Gastrocnemius medialis (tissue), 4 donors: Measurements from ENCODE around the gene MICOS13. TPM values are rescaled to one million over a fixed set of nuclear protein-coding genes. Genes with fewer than 3 reads are reported as not detected.

Experiments
- ATAC-seq, 2 donors: fragments of 150-250 bp; one replicate each; pipeline ENCODE4 v1.9.1; 2016
- DNase-seq, 2 donors: peaks; one replicate each; pipeline ENCODE4 v3.0.0-alpha.2; 2019
- H3K27ac ChIP-seq, 4 donors: fragments of 200-600 bp; sonication (generic); 1 replicate in 1 of 4; 2 replicates in 3 of 4; pipeline ENCODE4 v1.5.1; 2016 to 2018; ENCODE audit warnings: mild to moderate bottlenecking in 2 of 4, moderate library complexity in 1 of 4
- H3K27me3 ChIP-seq, 3 donors: fragments of 200-600 bp; sonication (generic) in 2 of 3; 1 replicate in 1 of 3; 2 replicates in 2 of 3; pipeline versions ENCODE4 v1.5.1 to v1.6.0; 2016 to 2019; ENCODE audit warnings: mild to moderate bottlenecking in 1 of 3, moderate library complexity in 1 of 3
- H3K36me3 ChIP-seq, 2 donors: fragments of 200-600 bp; sonication (generic) in 1 of 2; one replicate each; pipeline ENCODE4 v1.5.1; 2017 to 2018
- H3K4me1 ChIP-seq, 2 donors: fragments of 200-600 bp; sonication (generic) in 1 of 2; one replicate each; pipeline ENCODE4 v1.5.1; 2016 to 2017; ENCODE audit warnings: mild to moderate bottlenecking in 2 of 2
- H3K4me3 ChIP-seq, 4 donors: fragments of 200-600 bp; sonication (generic) in 3 of 4; 1 replicate in 1 of 4; 2 replicates in 3 of 4; pipeline ENCODE4 v1.5.1; 2016 to 2019; ENCODE audit warnings: mild to moderate bottlenecking in 2 of 4
- H3K9me3 ChIP-seq, 3 donors: fragments of 200-600 bp; sonication (generic) in 2 of 3; 1 replicate in 1 of 3; 2 replicates in 2 of 3; pipeline ENCODE4 v1.5.1; 2016 to 2019
- CTCF ChIP-seq, 5 experiments: fragments of 450-650 bp in 3 of 5; fragments of 200-600 bp in 2 of 5; sonication (generic) in 2 of 5; IDR thresholded peaks in 4 of 5; conservative IDR thresholded peaks in 1 of 5; 1 replicate in 4 of 5; 2 replicates in 1 of 5; pipeline ENCODE4 v1.5.1; 2016 to 2019; ENCODE audit warnings: antibody characterized with exemption in 5 of 5, mild to moderate bottlenecking in 3 of 5, moderate library complexity in 3 of 5
- POLR2A ChIP-seq, 2 donors: fragments of 450-650 bp; IDR thresholded peaks; one replicate each; pipeline ENCODE4 v1.6.1; 2017; ENCODE audit warnings: antibody characterized with exemption in 2 of 2, mild to moderate bottlenecking in 2 of 2, moderate library complexity in 2 of 2
- in situ Hi-C, 4 donors: fragments of 200-750 bp; cut with MboI; loops; one replicate each; pipeline versions ENCODE4 v1.15.0 to v1.8.0; 2017; ENCODE audit warnings: low sequenced_read_pairs in 4 of 4
- intact Hi-C: fragments of 100-400 bp; cut with DNase I; formaldehyde crosslinking; loops from one replicate; pipeline ENCODE4 v1.15.1; 2023; ENCODE audit warnings: low total_unique reads
- total RNA-seq, 4 donors: library from RNA; depleted of rRNA; stranded (reverse); fragments of >200 nt; gene quantifications; one replicate each; pipeline versions ENCODE4 v1.1.0 to v1.2.3, GENCODE V29; 2016

The MICOS13 gene
- total RNA-seq, 4 donors from 2014 or later, result 45.7 to 122 (median 74.8) TPM

- Histone ChIP-seq H3K27me3 (no peaks in the 10 kb centered on the region), H3K4me1 (peaks cover 0 to 7% of the 10 kb centered on the region in 2 donors), H3K36me3 (peaks cover 0 to 57% of the 10 kb centered on the region in 2 donors), H3K9me3 (no peaks in the 10 kb centered on the region), H3K4me3 (no peak overlapping the region), H3K27ac (no peak overlapping the region)
- DNase-seq (no peak), ATAC-seq (no peak)
- intact Hi-C loops (no loop called here), in situ Hi-C loops (no loop called here)
- no peak for TF ChIP-seq CTCF (IDR thresholded peaks at IDR 0.05 in 4 of 5, conservative IDR thresholded peaks at IDR 0.05 in 1 of 5)
- TF ChIP-seq POLR2A (IDR thresholded peaks at IDR 0.05), result no peak
Measured at GRCh38 chr19:5669212-5669611, 11.1 kb downstream of the MICOS13 start.

GRCh38 chr19:5667751-5668271, 12.5 kb downstream of the MICOS13 start:
- in situ Hi-C loops, result no loop called here
- intact Hi-C loops, result no loop called here
- H3K36me3 ChIP-seq, result peaks cover 3 to 71% of the 10 kb centered on the region in 2 donors
- no peak overlapping the region for H3K4me3 ChIP-seq
- no peak for ATAC-seq
- peaks cover 0 to 9% of the 10 kb centered on the region in 2 donors for H3K4me1 ChIP-seq
- no peaks in the 10 kb centered on the region for H3K27me3 ChIP-seq
- TF ChIP-seq POLR2A (IDR thresholded peaks at IDR 0.05) (no peak), CTCF (IDR thresholded peaks at IDR 0.05 in 4 of 5, conservative IDR thresholded peaks at IDR 0.05 in 1 of 5) (no peak)
- no peaks in the 10 kb centered on the region for H3K9me3 ChIP-seq
- no peak for DNase-seq
- H3K27ac ChIP-seq, result no peak overlapping the region

GRCh38 chr19:5666921-5667610, 13.2 kb downstream of the MICOS13 start:
- TF ChIP-seq CTCF (IDR thresholded peaks at IDR 0.05 in 4 of 5, conservative IDR thresholded peaks at IDR 0.05 in 1 of 5), result no peak
- TF ChIP-seq POLR2A (IDR thresholded peaks at IDR 0.05), result no peak
- no peaks in the 10 kb centered on the region for H3K27me3 ChIP-seq
- no peak for DNase-seq
- intact Hi-C loops, result no loop called here
- in situ Hi-C loops, result no loop called here
- no peak overlapping the region for H3K4me3 ChIP-seq
- ATAC-seq, result no peak
- no peak overlapping the region for H3K27ac ChIP-seq
- H3K4me1 ChIP-seq, result peaks cover 0 to 9% of the 10 kb centered on the region in 2 donors
- peaks cover 3 to 79% of the 10 kb centered on the region in 2 donors for H3K36me3 ChIP-seq
- H3K9me3 ChIP-seq, result no peaks in the 10 kb centered on the region

GRCh38 chr19:5665781-5666513, 14.4 kb downstream of the MICOS13 start:
- ATAC-seq (no peak), DNase-seq (no peak)
- intact Hi-C loops, result no loop called here
- TF ChIP-seq CTCF (IDR thresholded peaks at IDR 0.05 in 4 of 5, conservative IDR thresholded peaks at IDR 0.05 in 1 of 5) (no peak), POLR2A (IDR thresholded peaks at IDR 0.05) (no peak)
- Histone ChIP-seq H3K4me1 (peaks cover 0 to 9% of the 10 kb centered on the region in 2 donors), H3K27me3 (no peaks in the 10 kb centered on the region), H3K36me3 (peaks cover 3 to 90% of the 10 kb centered on the region in 2 donors), H3K27ac (peak overlapping the region in 2 of 4 donors; percentile 49 to 76), H3K4me3 (no peak overlapping the region), H3K9me3 (no peaks in the 10 kb centered on the region)
- in situ Hi-C loops, result no loop called here
